Measurements from ENCODE around the gene NCK1.
A peak's percentile ranks its signal among the peaks of the same experiment; 100 is the strongest.

NCK1 gene

DNA sequence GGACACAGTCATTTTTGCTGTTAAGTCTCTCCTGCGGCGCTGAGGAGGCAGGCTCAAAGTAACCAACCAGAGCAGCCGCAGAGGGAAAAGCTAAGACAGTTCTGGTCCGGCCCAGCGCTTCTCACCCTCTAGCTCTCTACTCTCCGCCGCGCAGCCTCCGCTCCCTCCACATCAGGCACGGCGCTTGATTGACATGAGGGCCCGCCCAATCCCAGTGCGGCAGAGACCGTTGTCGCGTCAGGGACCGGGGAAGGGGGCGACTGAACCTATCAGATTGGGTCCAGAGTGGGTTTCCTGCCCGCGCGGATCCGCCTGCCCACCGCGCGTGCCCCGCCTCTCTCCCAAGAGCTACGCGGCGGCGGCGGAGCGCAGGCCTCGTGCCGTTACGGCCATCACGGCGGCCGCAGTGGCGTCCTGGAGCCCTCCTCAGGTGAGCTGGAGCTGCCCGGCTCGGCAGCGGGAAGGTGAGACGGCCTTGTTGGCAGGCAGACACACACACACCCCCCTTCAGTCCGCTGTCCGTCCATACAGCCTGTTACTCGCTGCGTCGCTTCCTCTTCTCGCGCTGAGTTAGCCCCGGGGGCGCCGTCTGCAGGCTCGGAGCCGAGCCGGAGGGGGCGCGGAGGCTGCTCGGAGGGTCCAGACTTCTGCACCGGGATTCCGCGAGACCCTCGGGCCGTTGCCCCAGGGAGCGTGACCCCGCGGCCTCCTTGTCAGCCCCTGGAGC is at the start of gene NCK1:
Gene NCK1 (plus strand): TSS at position 319 of the 727 bp plus-strand sequence. CDS start 65,794 bp downstream, outside the sequence.
- DNase-seq = peak; percentile 98

GRCh38 chr3:136817448-136817847 is 44.6 kb upstream of the NCK1 start:
- no peak for DNase-seq

- DNase-seq = no peak
Observed at GRCh38 chr3:136818191-136818768, 43.7 kb upstream of the NCK1 start.

DNA sequence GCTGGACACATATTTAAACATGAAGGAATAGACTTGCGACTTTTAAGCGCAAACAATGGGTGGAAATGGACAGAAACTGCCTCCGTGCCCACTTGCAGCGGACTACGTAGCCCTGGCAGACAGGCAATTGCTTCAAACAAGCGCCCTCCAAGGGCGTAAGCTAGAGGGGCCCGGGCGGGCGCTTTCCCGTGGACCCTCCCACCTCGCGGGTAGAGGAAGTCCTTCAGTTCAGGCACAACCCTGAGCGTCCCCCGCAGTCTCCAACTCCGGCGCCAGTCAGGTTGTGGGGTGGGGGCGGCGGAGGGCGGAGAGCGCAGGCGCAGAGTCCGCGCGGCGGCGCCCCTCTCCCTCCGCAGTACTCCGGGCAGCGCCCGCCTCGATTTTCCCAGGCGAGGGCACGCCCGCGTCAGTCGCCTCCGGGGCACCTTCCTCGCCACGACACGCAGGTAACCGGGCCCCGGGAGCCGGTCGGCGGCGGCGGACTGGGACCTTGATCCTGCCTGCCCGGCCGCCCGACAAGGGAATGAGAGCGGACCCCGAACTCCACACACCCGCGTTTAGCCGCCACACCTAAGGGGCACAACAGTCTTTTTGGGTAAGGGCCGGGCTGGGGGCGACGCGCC is 43.1 kb upstream of the NCK1 start, which contains the start of gene SLC35G2:
Gene SLC35G2 (plus strand): TSS at position 358 of the 623 bp plus-strand sequence. CDS start 35,335 bp downstream, outside the sequence.
- peak; percentile 8 for DNase-seq

GRCh38 chr3:136819392-136819730 is 42.6 kb upstream of the NCK1 start:
- no peak for DNase-seq

- DNase-seq = peak; percentile 10
Observed at GRCh38 chr3:136819731-136820679, 42.0 kb upstream of the NCK1 start.

GRCh38 chr3:136831461-136831860 is 30.5 kb upstream of the NCK1 start:
- DNase-seq = no peak

DNA sequence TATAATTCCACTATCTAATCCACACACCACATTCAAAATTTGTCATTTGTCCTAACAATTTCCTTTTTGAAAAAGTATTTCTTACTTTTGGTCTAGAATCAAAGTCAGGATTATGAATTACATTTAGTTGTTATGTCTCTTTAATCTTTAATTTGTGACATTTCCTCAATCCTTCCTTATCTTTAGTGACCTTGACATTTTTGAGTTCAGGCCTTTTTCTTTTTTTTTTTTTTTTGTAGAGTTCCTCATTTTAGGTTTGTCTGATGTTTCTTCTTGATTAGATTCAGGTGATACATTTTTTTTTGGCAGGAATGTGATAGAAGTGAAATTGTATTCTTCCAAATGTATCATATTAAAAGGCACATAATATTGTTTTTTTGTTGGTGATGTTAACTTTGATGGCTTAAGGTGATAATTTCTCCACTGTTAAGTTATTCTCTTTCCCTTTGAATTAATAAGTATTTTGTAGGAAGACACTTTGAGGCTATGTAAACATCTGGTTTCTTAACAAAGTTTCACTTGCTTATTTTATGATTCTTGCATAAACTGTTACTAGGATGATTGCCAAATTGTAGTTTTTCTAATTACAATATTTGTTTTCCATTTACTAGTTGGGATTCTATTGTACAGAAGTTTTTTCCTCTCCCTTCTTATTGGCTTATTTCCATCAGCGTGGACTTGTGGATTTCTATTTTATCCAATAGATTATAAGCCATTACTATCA is 26.8 kb upstream of the NCK1 start:
- DNase-seq = no peak

DNA sequence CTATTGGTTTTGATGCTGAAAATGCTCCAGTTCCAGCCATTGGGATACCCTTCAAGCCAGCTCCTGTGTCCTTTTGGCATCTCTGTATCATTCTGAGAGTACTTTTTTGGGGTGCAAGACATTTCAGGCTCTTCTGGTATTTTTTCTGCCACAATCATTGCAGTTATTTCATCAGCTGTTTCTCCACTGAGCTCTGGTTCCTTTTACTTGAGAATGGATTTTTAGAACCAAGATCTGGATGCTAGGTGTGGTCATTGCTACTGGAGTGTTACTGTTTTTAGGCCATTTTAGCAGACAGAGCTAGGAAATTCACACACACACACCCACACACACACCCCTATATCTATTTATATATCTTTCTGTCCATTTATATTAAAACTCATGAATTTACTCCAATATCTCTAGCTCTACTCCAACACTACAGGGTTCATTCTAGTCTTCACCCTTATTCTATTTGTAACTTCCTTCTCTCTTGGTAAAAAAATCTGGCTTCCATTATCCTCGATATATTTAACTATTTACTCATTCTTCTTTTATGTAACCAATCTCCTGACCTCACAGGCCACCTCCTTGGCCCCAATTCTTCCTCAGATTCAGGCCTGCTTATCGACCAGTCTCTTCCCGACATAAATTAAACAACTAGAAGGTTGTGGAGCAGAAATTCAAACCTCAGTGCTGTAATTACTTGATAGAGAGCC is 26.0 kb upstream of the NCK1 start:
- no peak for DNase-seq

GRCh38 chr3:136836511-136837156 is 25.4 kb upstream of the NCK1 start:
- DNase-seq = no peak

DNA sequence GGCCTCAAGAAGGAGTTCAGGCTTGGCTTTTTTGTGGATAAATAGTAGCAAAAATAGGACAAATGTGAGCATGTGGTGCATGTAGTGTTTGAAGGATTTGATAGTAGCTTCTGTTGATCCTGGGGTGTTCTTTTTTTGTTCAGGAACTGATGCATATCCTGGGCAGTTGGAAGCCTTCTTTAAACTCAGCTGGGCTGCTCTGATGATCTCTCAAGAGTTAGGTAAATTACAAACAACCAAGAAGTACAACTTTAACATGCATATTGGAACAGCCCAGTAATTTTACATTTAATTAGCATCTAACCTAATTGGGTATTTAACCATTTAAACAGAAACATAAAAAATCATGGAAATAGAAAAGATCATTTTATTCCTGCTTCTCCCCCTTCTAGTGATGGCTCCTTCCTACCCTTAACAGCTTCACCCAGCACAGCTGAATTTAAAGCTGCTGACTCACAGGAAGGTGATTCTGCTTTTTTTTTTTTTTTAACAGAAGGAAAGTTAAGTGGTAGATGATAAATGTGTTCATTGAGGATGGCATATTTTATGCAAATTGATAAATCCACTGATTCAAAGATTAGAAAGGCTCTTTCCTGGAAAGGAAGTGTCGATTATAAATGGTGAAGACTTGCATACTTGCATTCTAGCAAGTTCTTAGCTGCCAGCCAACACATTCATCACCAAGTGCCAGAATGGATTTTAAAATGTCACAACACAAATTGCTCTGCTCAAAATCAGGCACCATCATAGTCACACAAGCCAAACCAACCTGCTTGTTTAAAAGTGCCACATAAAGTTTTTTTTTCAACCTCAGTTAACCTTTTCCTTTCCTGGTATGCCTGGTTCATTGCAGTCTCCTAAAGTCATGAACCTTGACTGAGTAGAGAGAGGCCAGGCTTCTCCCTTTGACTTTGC is 23.1 kb upstream of the NCK1 start:
- no peak for DNase-seq

DNA sequence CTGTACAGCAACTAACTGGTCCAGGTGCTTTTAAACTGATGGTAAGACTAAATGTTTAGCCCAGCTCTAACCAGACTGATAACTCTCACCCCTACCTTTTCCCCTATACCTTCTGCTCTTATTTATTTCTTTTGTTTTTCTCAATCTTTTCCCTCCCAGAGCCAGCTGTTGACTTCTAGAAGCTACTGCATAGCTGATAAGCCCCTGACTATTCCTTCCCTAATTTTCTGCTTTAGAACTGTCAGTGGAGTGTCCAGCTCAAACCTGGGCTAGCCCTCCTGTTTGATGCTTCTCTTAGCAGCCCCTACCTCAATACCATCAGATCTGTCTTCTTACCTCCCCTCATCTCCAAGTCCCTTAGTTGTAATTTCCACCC is 22.5 kb upstream of the NCK1 start:
- no peak for DNase-seq

- DNase-seq = no peak
Observed at GRCh38 chr3:136840252-136840651, 21.8 kb upstream of the NCK1 start.

GRCh38 chr3:136842294-136842693 is 19.7 kb upstream of the NCK1 start:
- no peak for DNase-seq

DNA sequence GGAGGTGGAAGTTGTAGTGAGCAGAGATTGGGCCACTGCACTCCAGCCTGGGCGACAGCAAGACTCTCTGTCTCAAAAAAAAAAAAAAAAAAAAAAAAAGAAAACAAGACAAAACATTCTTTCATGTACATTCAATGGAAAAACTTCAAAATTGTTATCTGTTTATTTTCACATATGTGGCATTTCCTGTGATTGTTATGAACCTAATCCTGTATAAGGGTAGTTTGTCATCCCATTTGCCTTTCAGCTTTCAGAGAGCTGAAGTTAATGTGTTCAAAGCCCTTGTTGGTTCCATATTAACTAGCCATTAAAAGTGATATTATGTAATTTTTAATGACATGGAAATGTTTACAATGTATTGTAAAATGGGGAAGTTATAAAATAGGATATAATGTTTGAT is 17.3 kb upstream of the NCK1 start:
- no peak for DNase-seq

GRCh38 chr3:136852180-136852579 is 9.8 kb upstream of the NCK1 start:
- DNase-seq = no peak

- no peak for DNase-seq
Observed at GRCh38 chr3:136856665-136857064, 5.3 kb upstream of the NCK1 start.

- DNase-seq = no peak
Observed at GRCh38 chr3:136858381-136858780, 3.6 kb upstream of the NCK1 start.

- DNase-seq = no peak
Observed at GRCh38 chr3:136860541-136860940, 1.5 kb upstream of the NCK1 start.

Measured in activated CD4-positive, alpha-beta T cell treated with anti-CD3 and anti-CD28 coated beads for 1 hour (primary cell).